ENCODE data around the gene OR4D1.
"Not testable (repeated sequence)": the region's sequence is repeated elsewhere in the genome, so short reads cannot be mapped to it uniquely, and the experiment has no call there.

OR4D1 gene

DNA sequence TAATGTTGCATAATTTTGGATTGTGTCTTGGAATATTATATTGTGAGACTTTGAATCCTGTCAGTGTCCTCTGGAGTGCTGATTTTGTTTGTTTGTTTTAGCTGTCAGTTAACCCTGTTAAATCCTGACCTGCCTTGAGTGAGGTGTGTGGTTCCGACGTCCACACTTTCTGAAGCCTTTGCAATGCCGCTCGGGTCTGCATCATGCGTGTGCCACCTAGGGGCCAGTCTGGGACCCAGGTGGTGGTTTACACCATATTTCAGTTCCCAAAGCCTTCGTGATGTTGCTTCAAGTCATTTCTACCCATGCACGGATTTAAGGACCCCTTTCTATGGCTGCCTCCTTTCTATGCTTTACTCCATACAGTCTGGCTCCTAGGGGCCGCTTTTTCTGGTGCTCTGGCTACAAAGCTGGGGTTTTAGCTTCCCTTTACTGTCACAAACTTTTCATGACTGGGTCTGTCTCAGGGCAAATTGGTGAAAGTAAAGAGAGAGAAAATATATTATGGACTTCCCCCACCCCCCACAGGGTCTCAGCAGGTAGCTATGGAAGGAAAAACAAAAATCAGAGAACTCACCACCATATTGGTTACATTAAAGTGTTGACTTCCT, 11.4 kb upstream of the OR4D1 start:
- peaks cover 3% of the 10 kb centered on the region for H3K27me3 ChIP-seq (ENCODE audit: insufficient read depth, insufficient read length)
- H3K9me3 ChIP-seq (ENCODE audit: insufficient read depth, low read length) = no peaks in the 10 kb centered on the region; the same call in 1 of the 2 replicates
- H3K36me3 ChIP-seq (ENCODE audit: insufficient read depth, insufficient read length, low read length) = no peaks in the 10 kb centered on the region
- no peak for DNase-seq (ENCODE audit: low read depth, low spot score)
- TF ChIP-seq YY1 (IDR thresholded peaks at IDR 0.05; ENCODE audit: insufficient read depth, insufficient read length) (no peak), ZNF274 (IDR thresholded peaks at IDR 0.05; ENCODE audit: low read depth, low read length) (no peak), SUZ12 (IDR thresholded peaks at IDR 0.05; ENCODE audit: extremely low read depth, insufficient read depth, insufficient read length) (no peak)
- H3K4me1 ChIP-seq (ENCODE audit: insufficient read depth, insufficient read length) = no peaks in the 10 kb centered on the region
- no peak overlapping the region for H3K4me3 ChIP-seq (ENCODE audit: insufficient read length, low read depth)
- H3K9ac ChIP-seq (ENCODE audit: insufficient read length, low read depth) = no peak overlapping the region

DNA sequence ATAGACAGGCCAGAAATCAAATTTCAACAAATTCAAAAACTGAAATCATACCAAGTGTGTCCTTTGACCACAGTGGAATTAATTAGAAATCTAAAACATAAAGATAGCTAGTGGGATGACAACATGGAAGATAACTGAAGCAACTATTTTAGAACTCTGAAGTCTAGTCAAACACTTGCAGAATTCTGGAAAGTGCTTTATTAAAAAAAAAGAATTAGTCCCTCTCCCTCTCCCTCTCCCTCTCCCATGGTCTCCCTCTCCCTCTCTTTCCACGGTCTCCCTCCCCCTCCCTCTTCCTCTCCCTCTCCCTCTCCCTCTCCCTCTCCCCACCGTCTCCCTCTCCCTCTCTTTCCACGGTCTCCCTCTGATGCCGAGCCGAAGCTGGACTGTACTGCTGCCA, 6.7 kb upstream of the OR4D1 start:
- no peaks in the 10 kb centered on the region for H3K36me3 ChIP-seq (ENCODE audit: insufficient read depth, insufficient read length, low read length)
- no peaks in the 10 kb centered on the region for H3K4me1 ChIP-seq (ENCODE audit: insufficient read depth, insufficient read length)
- TF ChIP-seq YY1 (IDR thresholded peaks at IDR 0.05; ENCODE audit: insufficient read depth, insufficient read length) = no peak
- TF ChIP-seq SUZ12 (IDR thresholded peaks at IDR 0.05; ENCODE audit: extremely low read depth, insufficient read depth, insufficient read length) = no peak
- TF ChIP-seq ZNF274 (IDR thresholded peaks at IDR 0.05; ENCODE audit: low read depth, low read length) = no peak
- no peak overlapping the region for H3K4me3 ChIP-seq (ENCODE audit: insufficient read length, low read depth)
- H3K9ac ChIP-seq (ENCODE audit: insufficient read length, low read depth) = no peak overlapping the region
- peaks cover 31% of the 10 kb centered on the region for H3K9me3 ChIP-seq (ENCODE audit: insufficient read depth, low read length)
- DNase-seq (ENCODE audit: low read depth, low spot score) = no peak
- H3K27me3 ChIP-seq (ENCODE audit: insufficient read depth, insufficient read length) = no peaks in the 10 kb centered on the region

DNA sequence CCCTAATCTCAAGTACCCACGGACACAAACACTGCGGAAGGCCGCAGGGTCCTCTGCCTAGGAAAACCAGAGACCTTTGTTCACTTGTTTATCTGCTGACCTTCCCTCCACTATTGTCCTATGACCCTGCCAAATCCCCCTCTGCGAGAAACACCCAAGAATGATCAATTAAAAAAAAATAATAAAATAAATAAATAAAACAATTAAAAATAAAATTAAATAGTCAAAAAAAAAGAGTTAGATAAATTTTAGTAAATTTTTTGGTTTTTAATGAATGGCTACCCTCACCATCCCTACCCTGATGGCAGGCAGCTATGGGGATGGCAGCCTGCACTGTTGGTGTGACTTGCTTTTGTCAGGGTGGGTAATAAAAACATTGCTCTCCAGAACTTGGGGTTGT, 4.8 kb upstream of the OR4D1 start:
- not testable (repeated sequence) for H3K4me1 ChIP-seq (ENCODE audit: insufficient read depth, insufficient read length); H3K9ac ChIP-seq (ENCODE audit: insufficient read length, low read depth); H3K27me3 ChIP-seq (ENCODE audit: insufficient read depth, insufficient read length); H3K36me3 ChIP-seq (ENCODE audit: insufficient read depth, insufficient read length, low read length); H3K4me3 ChIP-seq (ENCODE audit: insufficient read length, low read depth); DNase-seq (ENCODE audit: low read depth, low spot score)
- H3K9me3 ChIP-seq (ENCODE audit: insufficient read depth, low read length) = peaks cover 31% of the 10 kb centered on the region

DNA sequence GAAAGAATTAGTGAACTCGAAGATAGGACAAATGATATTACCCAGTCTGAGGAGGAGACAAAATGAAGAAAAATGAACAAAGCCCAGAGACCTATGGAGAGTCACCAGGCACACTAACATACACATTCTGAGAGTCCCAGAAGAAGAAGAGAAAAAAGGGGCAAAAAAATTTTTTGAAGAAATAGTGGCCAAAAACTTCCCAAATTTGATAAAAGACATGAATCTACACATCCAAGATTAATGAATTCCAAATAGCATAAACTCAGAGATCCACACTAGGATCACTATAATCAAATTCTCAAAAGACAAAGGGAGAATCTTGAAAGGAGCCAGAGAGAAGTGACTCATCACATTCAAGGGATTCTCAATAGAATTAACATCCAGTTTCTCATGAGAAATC, 3.4 kb upstream of the OR4D1 start:
- no peaks in the 10 kb centered on the region for H3K4me1 ChIP-seq (ENCODE audit: insufficient read depth, insufficient read length)
- H3K4me3 ChIP-seq (ENCODE audit: insufficient read length, low read depth) = no peak overlapping the region
- TF ChIP-seq YY1 (IDR thresholded peaks at IDR 0.05; ENCODE audit: insufficient read depth, insufficient read length) = no peak
- TF ChIP-seq SUZ12 (IDR thresholded peaks at IDR 0.05; ENCODE audit: extremely low read depth, insufficient read depth, insufficient read length) = no peak
- TF ChIP-seq ZNF274 (IDR thresholded peaks at IDR 0.05; ENCODE audit: low read depth, low read length) = no peak
- H3K27me3 ChIP-seq (ENCODE audit: insufficient read depth, insufficient read length) = no peaks in the 10 kb centered on the region
- no peak for DNase-seq (ENCODE audit: low read depth, low spot score)
- H3K9me3 ChIP-seq (ENCODE audit: insufficient read depth, low read length) = peaks cover 31% of the 10 kb centered on the region
- H3K36me3 ChIP-seq (ENCODE audit: insufficient read depth, insufficient read length, low read length) = no peaks in the 10 kb centered on the region
- no peak overlapping the region for H3K9ac ChIP-seq (ENCODE audit: insufficient read length, low read depth)

DNA sequence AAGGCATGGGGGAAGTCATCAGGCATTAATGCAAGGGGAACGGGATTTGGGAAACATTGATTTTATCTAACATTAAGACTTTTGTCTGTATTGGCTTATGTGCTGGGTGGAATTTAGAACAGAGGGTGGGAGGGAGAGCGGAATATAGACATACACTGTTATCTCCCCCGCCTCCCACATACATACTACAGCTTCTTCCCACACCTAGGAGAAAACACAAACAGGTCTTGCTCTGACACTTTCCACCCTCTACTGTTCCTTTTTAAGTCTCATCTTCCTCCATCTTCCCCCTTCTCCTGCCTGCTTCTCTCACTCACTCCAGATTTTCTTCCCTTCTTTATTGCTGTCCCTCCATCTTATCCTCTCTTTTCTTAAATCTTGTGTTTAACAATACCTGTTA, 425 bp downstream of the OR4D1 start:
- no peaks in the 10 kb centered on the region for H3K36me3 ChIP-seq (ENCODE audit: insufficient read depth, insufficient read length, low read length)
- peaks cover 29% of the 10 kb centered on the region for H3K9me3 ChIP-seq (ENCODE audit: insufficient read depth, low read length)
- H3K27me3 ChIP-seq (ENCODE audit: insufficient read depth, insufficient read length) = no peaks in the 10 kb centered on the region
- no peaks in the 10 kb centered on the region for H3K4me1 ChIP-seq (ENCODE audit: insufficient read depth, insufficient read length)
- no peak overlapping the region for H3K9ac ChIP-seq (ENCODE audit: insufficient read length, low read depth)
- DNase-seq (ENCODE audit: low read depth, low spot score) = no peak
- TF ChIP-seq ZNF274 (IDR thresholded peaks at IDR 0.05; ENCODE audit: low read depth, low read length) (no peak), SUZ12 (IDR thresholded peaks at IDR 0.05; ENCODE audit: extremely low read depth, insufficient read depth, insufficient read length) (no peak), YY1 (IDR thresholded peaks at IDR 0.05; ENCODE audit: insufficient read depth, insufficient read length) (no peak)
- H3K4me3 ChIP-seq (ENCODE audit: insufficient read length, low read depth) = no peak overlapping the region

DNA sequence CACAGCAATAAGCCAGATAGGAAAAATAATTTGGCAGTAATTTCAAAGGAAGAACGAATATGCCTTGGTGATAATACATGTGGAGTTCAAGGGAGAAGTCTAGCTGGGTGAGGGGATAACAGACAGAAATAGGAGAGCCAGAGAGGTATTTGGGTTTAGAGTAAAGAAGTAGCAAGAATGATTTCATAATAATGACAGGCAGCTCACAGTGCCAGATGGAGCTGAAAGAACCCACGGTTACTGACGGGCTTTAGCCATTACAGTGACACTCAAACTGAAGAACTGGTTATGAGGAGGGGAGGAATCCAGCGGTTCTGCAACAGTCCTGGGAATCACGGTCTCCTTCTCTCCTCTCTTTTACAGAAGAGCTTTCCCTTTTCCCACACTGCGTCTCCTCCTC, 2.2 kb downstream of the OR4D1 start:
- Histone ChIP-seq H3K9ac (ENCODE audit: insufficient read length, low read depth) (no peak overlapping the region), H3K4me3 (ENCODE audit: insufficient read length, low read depth) (no peak overlapping the region), H3K27me3 (ENCODE audit: insufficient read depth, insufficient read length) (peaks cover 5% of the 10 kb centered on the region), H3K9me3 (ENCODE audit: insufficient read depth, low read length) (peaks cover 11% of the 10 kb centered on the region), H3K36me3 (ENCODE audit: insufficient read depth, insufficient read length, low read length) (no peaks in the 10 kb centered on the region), H3K4me1 (ENCODE audit: insufficient read depth, insufficient read length) (no peaks in the 10 kb centered on the region)
- TF ChIP-seq YY1 (IDR thresholded peaks at IDR 0.05; ENCODE audit: insufficient read depth, insufficient read length) = no peak
- no peak for TF ChIP-seq SUZ12 (IDR thresholded peaks at IDR 0.05; ENCODE audit: extremely low read depth, insufficient read depth, insufficient read length)
- TF ChIP-seq ZNF274 (IDR thresholded peaks at IDR 0.05; ENCODE audit: low read depth, low read length) = no peak
- DNase-seq (ENCODE audit: low read depth, low spot score) = no peak

DNA sequence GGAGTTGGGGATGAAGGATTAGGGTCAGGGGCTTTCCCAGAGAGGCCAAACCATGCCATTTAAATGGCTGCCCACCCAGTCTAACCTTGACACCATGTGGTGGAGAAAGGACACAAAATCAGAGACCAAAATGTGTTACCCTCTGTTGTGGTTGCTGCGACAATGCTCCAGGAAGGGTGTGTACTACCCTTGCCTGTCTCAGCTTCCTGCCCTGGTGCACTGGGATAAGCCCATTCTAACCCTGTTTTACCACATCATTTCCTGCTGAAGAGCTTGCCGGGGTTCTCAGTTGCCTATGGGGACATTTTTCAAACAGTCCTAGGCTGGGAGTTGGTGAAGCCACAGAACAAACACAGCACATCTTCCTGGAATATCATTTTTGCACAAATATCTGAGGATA, 4.9 kb downstream of the OR4D1 start:
- H3K4me3 ChIP-seq (ENCODE audit: insufficient read length, low read depth) = no peak overlapping the region
- TF ChIP-seq SUZ12 (IDR thresholded peaks at IDR 0.05; ENCODE audit: extremely low read depth, insufficient read depth, insufficient read length) (no peak), YY1 (IDR thresholded peaks at IDR 0.05; ENCODE audit: insufficient read depth, insufficient read length) (no peak), ZNF274 (IDR thresholded peaks at IDR 0.05; ENCODE audit: low read depth, low read length) (no peak)
- DNase-seq (ENCODE audit: low read depth, low spot score) = no peak
- H3K9me3 ChIP-seq (ENCODE audit: insufficient read depth, low read length) = no peaks in the 10 kb centered on the region
- no peaks in the 10 kb centered on the region for H3K4me1 ChIP-seq (ENCODE audit: insufficient read depth, insufficient read length)
- H3K36me3 ChIP-seq (ENCODE audit: insufficient read depth, insufficient read length, low read length) = no peaks in the 10 kb centered on the region
- H3K27me3 ChIP-seq (ENCODE audit: insufficient read depth, insufficient read length) = peaks cover 12% of the 10 kb centered on the region
- no peak overlapping the region for H3K9ac ChIP-seq (ENCODE audit: insufficient read length, low read depth)

DNA sequence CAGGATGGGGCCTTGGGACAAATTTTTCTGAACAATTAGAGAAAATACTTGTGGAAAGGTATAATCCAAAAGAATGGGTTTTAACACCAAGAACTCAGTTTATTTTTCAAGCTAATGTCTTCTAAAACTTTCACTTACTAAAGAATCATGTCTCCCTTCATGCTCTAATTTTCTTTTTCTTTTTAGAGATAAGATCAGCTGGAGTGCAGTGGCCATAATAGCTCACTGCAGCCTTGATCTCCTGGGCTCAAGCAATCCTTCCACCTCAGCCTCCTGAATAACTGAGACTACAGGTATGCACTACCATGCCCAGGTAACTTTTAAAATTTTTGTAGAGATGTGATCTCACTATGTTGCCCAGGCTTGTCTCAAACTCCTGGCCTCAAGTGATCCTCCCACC, 5.5 kb downstream of the OR4D1 start:
- Histone ChIP-seq H3K4me1 (ENCODE audit: insufficient read depth, insufficient read length) (no peaks in the 10 kb centered on the region), H3K4me3 (ENCODE audit: insufficient read length, low read depth) (no peak overlapping the region), H3K27me3 (ENCODE audit: insufficient read depth, insufficient read length) (peaks cover 12% of the 10 kb centered on the region), H3K9me3 (ENCODE audit: insufficient read depth, low read length) (no peaks in the 10 kb centered on the region), H3K36me3 (ENCODE audit: insufficient read depth, insufficient read length, low read length) (no peaks in the 10 kb centered on the region), H3K9ac (ENCODE audit: insufficient read length, low read depth) (no peak overlapping the region)
- TF ChIP-seq YY1 (IDR thresholded peaks at IDR 0.05; ENCODE audit: insufficient read depth, insufficient read length) = no peak
- no peak for TF ChIP-seq SUZ12 (IDR thresholded peaks at IDR 0.05; ENCODE audit: extremely low read depth, insufficient read depth, insufficient read length)
- no peak for TF ChIP-seq ZNF274 (IDR thresholded peaks at IDR 0.05; ENCODE audit: low read depth, low read length)
- DNase-seq (ENCODE audit: low read depth, low spot score) = no peak
